Activated naive CD8-positive, alpha-beta T cell treated with anti-CD3 and anti-CD28 coated beads, Interleukin-2, amount 50 U/mL, for 16 hours (primary cell): ENCODE measurements around the gene DCAF6.

Experiments
- DNase-seq: peaks from one replicate; pipeline ENCODE4 v3.0.0-alpha.2; 2020; ENCODE audit warnings: low read depth, low spot score

Gene DCAF6

DNA sequence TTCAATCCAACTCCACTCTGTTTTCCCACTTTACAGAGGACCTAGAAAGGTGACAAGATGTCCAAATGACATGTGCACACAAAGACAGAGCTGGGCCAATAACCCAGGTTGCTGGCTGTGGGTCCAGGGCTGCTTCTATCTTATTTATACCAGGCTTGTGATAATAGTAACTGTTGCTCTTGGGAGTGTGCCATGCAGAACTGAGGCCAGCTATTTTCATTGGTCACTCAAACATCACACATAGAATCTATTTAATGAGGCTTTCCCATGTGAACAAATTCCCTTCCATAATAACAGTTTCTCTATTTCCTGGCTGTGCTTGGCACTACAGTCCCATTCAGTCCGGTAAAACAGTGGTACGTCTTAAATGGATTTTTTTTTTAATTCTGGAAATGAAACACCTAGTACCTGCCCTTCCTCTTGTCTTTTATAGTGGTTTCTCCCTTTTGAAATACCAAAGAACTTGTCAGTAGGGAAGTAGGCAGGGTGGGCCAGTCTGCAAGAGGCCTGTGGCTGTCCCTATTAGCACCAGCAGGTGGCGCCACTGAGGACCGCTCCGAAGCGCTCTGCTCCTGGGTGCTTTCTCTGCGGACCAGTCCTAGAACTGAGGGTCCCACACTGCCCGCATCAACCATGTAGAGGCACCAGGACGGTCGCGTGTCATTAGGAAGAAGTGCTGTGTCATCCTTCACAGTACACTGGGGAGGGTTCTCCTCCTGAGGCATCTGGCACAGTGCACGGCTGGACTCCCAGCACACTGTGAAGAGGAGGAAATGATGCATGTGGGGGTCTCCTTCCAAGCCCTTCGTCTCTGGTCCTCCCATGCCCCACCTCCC lies 148.1 kb downstream of the DCAF6 start:
- DNase-seq, result peak; percentile 31

DNA sequence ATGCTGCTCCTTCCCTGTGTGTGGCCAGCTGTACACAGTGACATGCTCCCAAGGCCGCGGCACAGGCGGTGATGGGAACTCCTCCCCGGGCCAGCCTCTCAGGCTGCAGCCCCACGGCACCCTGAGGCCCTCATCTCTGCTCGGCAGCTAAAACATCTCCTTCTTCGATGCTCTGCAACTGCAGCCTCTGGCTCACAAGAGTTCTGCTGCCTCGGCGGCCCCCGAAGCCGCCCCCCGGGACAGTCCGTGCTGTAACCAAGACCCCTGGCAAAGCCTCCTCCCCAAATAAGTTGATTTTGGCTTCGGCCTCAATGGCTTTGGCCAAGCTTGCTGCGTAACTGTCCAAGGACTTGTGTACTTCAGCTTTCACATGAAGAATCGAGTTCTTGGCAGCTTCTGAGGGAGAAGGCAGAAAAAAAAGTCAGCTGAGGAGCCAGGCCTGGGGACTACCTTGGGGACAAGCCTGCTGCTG lies 149.0 kb downstream of the DCAF6 start:
- no peak for DNase-seq

DNA sequence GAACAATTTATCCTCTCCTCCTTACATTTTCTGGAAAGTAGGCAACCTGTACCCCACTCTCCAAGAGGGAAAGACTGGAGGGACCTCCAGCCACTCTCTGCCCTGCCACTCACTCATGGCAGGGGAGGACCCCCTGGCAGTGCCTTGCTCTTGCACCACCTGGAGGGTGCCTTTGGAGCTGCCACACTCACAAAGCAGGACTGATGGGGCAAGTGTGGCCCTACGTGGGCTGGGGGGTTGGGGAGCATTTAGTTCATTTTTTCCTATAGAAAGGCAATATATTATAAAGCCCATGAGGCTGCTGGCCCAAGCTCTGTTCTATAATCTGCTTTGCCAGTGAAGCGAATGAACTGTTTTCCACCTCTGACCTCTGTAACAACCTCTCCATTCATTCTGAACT lies 150.0 kb downstream of the DCAF6 start:
- no peak for DNase-seq

DNA sequence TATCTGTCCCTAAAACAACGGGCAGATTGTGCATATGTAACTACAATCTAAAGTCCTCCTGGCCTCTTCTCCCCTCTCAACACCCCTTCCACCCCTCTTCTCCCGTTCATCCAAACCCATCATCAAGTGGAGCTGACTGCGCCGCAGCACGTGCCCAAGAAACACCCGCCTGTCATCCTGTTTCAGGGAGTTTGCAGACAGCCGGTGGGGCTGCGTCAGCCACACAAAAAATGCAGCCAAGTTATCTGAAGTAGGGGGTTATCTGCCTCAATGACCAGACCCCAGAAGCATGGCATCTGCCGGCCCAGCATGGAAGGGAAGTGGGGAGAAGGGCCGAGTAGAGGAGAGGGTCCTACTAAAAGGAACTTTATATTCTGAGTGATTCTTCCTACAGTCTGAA lies 151.2 kb downstream of the DCAF6 start:
- no peak for DNase-seq

DNA sequence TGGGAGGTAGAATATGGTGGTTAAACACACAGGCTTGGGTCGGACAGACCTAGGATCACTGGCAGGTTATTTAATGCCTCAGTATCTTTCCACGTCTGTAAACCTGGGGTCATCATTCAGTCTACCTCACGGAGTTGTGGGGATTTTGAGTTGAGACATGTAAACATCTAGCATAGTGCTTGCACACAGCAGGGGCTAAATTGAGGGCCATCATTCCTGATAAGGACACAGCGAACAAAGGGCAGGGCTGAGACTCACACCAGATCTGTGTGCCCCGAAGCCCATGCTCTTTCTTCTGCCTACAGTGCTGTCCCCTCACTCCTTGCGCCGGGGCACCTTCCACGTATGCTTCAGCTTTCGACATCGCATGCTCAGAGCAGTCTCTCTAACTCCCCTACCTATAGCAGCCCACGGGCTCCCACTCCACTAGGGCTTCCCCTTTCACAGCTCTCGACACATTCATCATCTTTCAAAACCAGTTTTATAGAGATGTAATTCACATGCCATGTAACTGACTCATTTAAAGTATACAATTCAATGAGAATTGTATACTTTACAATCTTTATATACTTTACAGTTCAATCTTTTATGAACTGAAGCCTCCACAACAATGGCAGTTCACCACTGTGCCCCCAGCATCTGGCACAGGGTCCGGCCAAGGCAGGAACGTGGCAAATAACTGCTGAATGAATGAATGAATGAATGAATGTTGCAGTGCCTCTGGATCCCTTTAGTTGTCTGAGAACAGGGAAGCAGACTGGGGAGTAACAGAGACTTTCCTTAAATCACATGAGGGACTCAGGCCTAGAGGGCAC lies 152.2 kb downstream of the DCAF6 start:
- no peak for DNase-seq

DNA sequence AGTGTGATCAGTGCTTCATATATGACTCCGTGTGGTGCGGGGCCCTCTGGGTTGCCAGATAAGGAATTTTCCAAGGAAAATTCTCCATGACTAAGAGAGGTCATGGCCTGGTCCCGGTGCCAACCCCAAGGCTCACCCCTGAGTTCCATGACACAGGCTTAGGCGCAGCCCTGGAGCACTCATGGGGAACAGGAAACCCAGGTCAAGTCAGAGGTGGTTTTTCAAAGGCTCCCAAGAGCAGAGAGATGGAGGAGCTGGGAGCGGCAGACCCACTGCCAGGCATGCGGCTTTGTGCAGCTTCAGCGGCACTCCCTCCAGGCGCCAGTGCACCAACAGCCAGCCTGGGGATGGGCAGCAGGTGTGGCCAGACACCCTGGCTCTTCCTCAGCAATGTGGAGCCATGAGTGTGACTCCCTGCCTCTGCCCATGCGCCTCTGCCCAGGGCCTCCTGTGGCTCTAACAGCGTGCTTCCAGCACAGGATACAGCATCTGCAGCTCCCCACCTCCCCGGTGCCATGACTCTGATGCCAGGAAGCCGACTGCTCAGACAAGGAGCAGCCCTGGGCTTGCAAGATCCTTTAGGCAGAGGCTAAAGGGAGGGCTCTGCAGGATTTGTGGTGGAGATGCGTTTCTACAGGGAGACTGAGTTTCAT lies 153.0 kb downstream of the DCAF6 start:
- DNase-seq, result no peak

DNA sequence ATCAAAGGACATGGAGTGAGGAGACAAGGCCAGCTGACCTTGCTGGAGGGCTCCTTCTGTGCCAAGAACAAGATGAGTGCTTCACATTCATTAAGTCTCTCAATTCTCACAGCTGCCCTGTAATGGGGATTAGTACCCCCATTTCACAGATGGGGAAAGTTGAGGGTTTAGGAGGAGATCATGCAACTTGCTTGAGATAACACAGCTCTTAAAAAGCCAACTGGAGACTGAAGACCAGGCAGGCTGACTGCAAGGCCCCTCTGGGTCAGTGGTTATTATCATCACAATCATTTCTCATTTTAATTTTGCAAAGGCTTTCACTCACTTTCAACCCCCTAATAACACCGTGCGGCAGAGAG lies 153.5 kb downstream of the DCAF6 start:
- DNase-seq, result no peak

DNA sequence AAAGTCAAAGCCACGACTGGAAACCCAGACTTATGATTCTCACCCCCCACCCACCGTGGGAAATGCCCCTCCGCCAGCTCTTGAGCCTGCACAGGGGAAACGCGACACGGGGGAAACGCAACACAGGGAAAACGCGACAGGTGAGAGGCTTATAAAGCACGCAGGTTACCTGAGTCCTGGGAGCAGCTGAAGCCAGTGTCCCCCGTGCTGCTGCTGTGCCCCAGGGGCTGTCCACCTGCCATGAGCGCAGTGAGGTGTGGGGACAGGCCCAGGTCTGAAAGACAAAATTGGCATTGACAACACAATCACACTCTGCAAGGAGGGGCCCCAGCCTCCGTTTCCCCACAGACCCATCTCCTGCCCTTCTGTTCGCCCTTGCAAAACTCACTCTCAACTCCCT lies 153.9 kb downstream of the DCAF6 start:
- DNase-seq, result no peak

DNA sequence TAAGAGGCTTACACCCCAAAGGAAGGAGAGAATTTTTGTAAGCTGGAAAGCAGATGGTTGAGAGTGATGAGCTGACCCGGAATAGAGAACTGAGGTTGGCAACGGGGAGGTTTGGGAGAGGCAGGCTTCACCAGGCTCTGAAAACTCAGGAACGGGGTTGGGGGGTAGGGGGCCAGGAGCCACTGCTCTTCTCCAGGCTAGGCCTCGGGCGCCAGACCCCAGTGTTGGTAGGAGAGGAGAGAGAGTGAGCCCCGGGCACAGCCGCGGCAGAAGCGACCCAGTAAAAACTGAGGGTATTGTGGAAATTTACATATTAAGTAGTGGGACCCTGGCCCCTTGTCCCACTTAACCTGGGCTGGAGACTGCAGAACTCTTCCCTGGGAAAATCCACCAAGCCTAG lies 154.6 kb downstream of the DCAF6 start:
- no peak for DNase-seq

DNA sequence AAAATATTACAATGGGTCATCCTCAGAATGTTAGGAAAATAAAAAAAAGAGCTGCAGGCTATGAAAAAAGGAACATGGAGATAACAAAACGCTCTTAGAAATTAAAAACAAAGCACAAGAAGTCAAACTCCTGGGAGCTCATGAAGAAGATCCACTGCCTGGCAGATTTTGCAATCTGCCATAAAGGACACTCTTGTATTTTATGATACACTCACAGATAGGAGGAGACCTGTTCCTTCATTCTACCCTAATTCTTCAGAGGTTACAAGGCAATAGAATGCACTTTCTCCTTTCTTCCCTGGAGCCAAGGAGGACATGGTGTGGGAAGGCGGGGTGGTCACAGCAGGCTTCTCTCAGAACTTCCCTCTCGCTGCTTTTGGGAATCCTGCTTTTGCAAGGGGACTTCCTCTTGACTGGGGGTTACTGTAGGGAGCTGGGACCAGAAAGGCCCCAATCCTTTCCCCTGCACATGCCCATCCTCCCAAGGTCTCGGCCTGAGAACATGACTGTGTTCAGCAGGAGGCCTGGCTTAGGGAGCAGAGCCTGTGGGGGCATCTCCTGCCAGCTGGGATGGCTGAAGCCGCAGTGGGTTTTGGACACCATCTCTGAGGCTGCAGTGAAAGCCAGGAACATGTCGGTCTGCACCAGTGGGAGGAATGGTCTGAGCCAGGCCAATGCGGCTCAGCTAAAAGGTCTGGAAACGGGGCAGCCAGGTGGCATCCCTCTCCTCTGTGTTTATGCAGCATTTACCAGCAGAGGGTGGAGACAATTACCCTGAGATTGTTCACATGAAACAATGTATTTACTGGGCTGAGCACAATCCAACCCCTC lies 155.5 kb downstream of the DCAF6 start:
- DNase-seq, result no peak

DNA sequence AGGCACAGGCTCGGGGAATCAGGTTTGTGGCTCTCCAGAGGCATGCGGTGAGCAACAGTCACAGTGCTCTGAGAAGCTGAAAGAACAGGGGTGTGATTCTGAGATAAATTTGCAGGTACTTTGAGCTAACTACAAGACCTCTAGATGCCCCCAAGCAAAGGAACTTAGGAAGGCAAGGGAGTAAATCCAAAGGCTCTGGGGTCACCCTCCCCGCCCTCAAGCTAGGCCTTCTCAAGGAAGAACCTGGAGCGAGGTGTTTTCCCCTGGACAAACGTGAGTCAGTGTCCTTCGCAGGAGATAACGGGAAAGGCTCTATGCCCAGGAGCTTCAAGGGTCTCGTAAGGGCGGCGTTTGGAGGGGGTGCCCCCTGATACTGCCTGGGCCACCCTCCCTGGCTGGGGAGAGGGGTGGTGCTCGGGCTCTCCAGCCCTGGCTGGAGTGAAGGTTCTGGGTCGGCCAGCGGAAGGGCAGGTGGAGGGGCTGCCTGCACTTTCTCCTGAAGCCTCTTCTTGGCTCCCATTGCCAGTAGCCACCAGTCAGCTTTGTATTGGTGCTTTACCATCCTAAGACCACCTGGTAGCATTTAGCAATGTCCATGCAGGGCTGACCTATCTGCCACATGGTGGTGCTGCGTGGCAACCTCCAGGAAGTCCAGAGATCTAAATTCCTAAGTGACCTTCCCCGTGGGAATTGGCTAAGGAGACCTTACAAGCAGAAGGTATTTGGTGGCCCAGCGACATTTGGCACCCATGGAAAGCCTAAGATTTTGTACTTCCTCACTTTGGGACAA lies 156.3 kb downstream of the DCAF6 start:
- no peak for DNase-seq

DNA sequence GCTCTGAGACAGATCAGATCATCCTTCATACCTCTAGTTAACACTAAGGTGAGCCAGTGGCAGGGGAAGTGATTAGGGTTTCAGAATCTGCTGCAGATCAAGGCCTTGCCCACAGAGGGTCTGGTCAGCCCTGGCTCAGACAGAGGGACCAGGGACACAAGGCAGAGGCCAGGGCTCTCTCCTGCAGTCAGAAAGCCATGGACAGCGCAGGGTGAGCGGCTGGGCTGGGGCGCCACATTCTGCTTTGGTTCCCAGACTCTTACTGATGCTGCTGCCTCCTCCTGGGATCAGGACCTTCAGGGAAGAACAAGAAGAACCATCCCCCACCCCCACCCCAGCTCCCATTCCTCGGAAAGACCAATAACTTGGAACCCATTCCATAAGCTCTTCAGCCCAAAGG lies 157.1 kb downstream of the DCAF6 start:
- no peak for DNase-seq

DNA sequence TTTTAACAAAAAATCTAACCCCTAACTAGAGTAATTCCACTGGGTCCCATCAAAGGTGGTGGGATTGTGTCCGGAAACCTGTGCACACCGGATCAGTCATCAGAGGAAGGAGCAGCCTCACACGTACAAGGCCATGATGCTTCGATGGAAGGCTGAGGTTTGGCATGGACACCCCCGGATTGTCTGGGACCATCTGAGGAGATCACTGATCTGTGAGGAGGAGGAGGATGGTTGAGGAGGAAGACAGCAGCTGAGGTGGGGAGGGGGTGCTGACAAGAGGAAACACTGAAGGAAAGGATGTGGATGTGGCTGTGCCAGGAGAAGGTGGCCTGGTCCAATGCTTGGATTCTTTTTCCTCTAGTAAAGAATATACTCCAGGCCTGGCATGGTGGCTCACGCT lies 159.0 kb downstream of the DCAF6 start:
- no peak for DNase-seq

DNA sequence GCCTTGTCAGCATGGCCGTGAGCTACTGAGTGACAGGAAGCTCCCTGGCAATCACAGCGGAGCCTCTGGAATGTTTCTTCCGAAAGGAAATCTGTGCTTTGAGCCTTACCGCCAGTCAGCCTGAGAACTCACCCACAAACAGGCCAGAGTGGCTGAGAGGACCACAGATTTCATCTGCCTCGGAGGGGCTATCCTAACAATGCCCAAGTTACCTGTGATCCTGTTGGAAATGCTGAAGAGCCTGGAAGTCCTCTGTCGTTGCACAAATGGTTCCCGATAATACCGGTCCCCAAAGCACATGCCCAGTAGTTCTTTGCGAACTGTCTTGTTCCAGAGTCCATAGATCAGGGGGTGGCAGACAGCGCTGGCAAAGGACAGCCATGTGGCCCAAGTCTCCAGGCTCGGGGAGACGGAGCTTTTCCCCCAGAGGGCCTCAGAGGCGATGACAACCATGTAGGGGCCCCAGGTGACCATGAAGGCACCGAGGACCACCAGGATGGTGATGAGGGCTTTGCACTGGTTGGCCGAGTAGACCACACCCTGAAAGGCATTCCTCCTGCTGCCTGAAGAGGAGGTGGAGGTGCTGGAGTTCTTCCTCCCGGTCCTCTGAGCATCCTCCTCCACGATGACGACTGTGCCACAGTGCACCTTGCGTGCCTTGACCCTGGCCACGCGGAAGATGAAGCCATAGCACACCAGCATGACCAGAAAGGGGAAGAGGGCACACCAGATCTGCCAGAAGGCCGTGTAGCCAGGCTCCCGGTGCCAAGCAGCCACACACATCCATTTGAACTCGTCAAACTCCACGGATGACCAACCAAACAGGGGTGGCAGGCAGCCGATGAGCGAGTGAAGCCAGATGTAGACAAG lies 160.0 kb downstream of the DCAF6 start:
- no peak for DNase-seq

DNA sequence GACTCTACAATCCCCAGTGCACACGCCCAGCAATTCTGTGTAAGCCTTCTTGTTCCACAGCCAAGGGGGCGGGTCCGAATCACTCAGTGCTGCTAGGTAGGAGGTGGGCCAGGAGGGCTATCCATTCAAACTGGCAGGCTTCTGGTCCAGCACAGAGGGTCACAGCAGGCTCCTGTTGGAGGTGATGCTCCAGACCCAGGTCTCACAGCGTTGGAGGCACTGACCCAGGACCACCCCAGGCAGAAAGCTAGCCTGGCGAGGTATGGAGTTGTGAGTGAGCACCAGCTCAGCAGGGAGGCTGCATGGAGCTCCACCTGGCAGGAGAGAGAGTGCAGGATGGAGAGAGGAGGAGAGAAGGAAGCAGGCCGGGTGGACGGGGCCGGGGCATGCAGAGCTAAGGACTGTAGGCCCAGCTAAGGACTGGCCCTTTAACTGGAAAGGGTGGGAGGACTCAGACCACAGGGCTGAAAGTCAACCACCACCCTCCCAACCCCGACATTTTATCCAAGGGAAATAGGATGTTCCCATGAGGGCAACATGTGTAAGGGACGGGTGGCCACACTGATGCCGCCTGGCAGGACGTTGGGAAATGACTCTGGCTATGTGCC lies 161.5 kb downstream of the DCAF6 start:
- DNase-seq, result no peak

DNA sequence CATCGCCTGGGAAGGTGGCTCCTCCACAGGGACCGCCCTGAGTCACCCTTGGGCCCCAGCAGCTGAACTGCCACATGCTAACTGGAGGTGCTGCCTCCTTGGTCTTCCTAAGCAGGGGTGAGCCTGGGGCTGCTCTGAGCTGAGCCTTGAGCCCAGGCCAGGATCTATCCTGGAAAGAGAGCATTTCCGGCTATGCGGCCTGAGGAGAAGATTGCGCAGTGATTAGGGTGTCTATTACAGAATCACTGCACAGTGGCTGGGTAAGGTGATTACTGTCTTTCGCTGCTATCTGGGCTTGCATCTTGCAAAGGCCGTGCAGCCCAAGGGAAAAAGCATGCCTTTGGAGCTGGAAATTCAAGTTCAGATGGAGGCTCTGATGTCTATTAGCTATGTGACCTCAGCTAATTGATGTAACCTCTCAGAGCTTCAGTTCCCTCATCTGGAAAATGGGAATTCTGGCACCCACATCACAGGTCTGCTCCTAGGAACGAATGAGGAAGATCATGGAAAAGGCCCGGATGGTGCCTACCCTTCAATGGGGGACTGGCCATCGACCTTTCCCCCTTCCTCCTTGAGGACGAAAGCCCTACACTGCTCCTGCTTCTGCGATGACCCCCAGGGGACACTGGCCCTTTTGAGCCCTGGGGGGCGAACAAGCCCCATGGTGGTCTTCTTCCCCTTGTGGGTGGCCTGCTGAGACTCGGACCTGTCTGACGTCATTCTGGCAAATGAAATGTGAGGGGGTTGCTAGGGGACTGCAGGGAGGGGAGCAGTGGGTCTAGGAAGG lies 162.2 kb downstream of the DCAF6 start:
- no peak for DNase-seq

DNA sequence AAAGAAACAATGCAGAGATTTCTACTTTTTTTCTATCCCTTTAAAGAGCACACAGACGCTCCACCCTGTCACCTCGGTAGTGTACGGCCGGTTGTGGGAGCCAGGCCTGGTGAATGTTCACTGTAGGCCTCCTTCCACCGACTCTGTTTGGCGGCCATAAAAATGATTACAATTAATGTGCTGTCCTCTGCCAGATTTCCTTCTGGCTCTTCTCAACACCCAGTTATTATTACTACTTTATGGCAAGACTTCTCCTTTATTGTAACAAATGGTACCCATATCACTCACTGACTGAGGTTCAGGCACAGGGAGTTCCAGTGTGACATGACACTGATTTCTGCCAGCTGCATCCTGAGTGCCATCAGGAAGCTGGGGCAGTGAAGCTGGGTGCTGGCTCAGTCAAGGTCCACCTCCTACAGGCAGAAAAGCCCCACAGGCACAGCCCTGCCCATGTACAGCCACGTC lies 162.9 kb downstream of the DCAF6 start:
- no peak for DNase-seq

DNA sequence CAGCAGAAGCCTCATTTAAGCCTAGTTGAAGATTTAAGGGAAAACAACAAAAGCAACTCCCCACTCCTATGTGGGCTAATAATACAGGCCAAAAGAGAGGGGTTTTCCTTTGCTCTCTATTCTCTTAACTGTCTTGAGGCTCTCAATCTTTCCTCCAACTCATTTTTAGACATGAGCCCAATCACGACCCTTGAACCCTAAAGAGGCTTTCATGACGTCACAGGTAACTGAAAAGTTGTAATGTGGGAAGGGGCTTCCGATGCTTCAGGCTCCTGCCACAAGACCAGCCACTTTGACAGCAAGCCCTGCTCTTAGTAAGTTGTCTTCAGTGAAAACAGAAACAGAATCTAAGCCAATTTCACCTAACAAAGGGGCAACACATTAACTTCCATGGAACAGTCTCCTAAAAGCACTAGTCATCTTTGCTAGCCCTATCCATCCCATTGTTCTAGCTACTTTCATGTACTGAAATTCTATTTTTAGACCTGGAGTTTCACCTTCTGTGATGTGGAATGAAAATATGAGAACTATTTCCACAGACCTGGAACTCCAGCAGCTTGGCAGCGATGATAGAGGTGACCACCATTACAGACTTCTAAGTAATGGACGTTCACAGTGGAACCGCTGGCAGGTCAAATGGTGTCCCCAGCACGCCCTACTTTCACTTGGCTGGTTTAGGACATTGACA lies 164.0 kb downstream of the DCAF6 start:
- DNase-seq, result no peak
